Activated naive CD8-positive, alpha-beta T cell treated with anti-CD3 and anti-CD28 coated beads, Interleukin-2, amount 50 U/mL, for 24 hours (primary cell): Measurements from ENCODE around the gene YBX2.

ENCODE experiments used
- ATAC-seq: fragments of 150-1000 bp; cut with Tn5 transposase; one replicate; pipeline ENCODE4 v1.10.0; 2021
- DNase-seq: peaks from one replicate; pipeline ENCODE4 v3.0.0; 2021
- H3K27ac Mint-ChIP-seq: one replicate; pipeline ENCODE4 v1.8.0; 2021; ENCODE audit warnings: mild to moderate bottlenecking, mixed read lengths
- H3K27me3 Mint-ChIP-seq: one replicate; pipeline ENCODE4 v1.8.0; 2021; ENCODE audit warnings: mixed read lengths
- H3K36me3 Mint-ChIP-seq: one replicate; pipeline ENCODE4 v1.8.0; 2021; ENCODE audit warnings: low read depth, mixed read lengths
- H3K4me1 Mint-ChIP-seq: one replicate; pipeline ENCODE4 v1.8.0; 2021; ENCODE audit warnings: mixed read lengths
- H3K4me3 Mint-ChIP-seq: one replicate; pipeline ENCODE4 v1.8.0; 2021; ENCODE audit warnings: mild to moderate bottlenecking, moderate library complexity, mixed read lengths
- H3K9me3 Mint-ChIP-seq: one replicate; pipeline ENCODE4 v1.8.0; 2021; ENCODE audit warnings: mixed read lengths

YBX2 gene

DNA sequence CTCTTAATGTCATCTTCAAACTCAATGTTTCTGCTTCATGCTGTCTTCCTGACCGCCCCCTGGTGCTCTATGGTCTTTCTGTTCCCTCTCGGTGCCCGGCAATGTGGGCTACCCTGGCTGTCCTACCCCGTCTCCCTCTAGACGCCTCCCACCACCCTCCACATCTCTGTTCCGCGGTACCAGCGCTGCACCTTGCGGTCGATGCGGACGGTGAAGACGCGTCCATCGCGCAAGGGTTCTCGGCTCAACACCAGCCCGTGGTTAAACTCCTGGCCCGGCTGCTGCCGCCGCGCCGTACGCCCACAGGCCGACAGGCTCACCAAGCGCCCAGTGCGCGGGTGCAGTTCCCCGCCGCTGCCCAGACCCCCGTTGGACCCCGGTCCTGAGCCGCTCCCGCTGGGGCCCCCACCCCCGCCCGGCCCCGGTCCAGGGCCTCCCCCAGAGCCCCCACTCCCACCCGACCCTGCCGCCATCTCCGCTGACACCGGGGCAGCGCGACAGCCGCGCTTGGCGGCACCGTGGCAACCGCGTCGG is 34.5 kb upstream of the YBX2 start, which contains the start of gene NEURL4:
NEURL4 (minus strand) TSS at position 496 of the 534 bp plus-strand sequence; CDS start at position 473, 23 bp downstream.
- no peaks in the 10 kb centered on the region for H3K9me3 Mint-ChIP-seq
- ATAC-seq (peak; percentile 2), DNase-seq (peak; percentile 45)
- H3K27ac Mint-ChIP-seq = peak within 1 kb of the TSS; percentile 97
- H3K36me3 Mint-ChIP-seq = peaks cover 7% of the 10 kb centered on the region
- H3K4me3 Mint-ChIP-seq = peak within 1 kb of the TSS; percentile 97
- H3K27me3 Mint-ChIP-seq = peaks cover 4% of the 10 kb centered on the region
- peaks cover 52% of the 10 kb centered on the region for H3K4me1 Mint-ChIP-seq

DNA sequence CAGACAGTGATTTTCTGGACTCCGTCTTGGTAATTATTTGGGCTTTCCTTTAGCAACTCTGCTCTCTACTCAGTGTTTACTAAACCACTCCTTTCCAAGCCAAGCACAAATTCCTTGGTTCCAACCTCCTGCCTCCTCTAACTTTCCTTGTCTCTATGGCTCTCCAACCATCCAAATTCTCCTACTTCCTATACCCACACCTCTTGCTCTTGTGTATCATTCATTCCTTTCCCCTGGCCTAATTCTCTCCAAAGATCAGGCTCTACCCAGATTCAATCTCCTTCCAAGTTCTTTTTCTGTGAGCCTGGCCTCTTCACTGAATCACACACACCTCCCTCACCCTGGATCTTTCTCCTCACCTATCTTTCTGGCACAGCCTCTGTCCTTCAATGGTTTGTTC is 33.6 kb upstream of the YBX2 start:
- H3K36me3 Mint-ChIP-seq = peaks cover 7% of the 10 kb centered on the region
- H3K9me3 Mint-ChIP-seq = no peaks in the 10 kb centered on the region
- H3K4me1 Mint-ChIP-seq = peaks cover 48% of the 10 kb centered on the region
- no peak for ATAC-seq
- no peak for DNase-seq
- peak overlapping the region; percentile 89 for H3K27ac Mint-ChIP-seq
- peaks cover 4% of the 10 kb centered on the region for H3K27me3 Mint-ChIP-seq
- H3K4me3 Mint-ChIP-seq = peak overlapping the region; percentile 97

DNA sequence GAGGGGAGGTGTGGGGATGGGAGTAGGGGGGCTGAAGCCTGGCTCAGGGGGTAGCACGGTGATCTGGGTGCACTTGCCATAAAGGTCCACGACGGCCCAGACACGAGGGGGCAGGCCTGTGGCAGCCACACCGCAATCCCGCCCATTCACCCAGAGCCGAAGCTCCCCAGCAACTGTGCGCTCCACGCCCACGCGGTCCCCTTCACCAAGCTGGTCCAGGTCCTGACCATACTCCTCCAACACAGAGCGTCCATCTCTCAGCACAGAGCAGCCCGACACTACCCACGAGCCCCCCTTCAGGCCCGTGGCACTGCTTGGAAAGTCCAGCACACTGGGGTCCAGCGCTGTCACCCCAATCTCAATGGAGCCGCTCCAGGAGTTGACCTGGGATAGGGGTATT is 33.1 kb upstream of the YBX2 start:
- no peaks in the 10 kb centered on the region for H3K9me3 Mint-ChIP-seq
- H3K27me3 Mint-ChIP-seq = peaks cover 4% of the 10 kb centered on the region
- H3K27ac Mint-ChIP-seq = no peak overlapping the region
- peaks cover 44% of the 10 kb centered on the region for H3K4me1 Mint-ChIP-seq
- H3K36me3 Mint-ChIP-seq = peaks cover 8% of the 10 kb centered on the region
- H3K4me3 Mint-ChIP-seq = no peak overlapping the region
- no peak for ATAC-seq
- DNase-seq = no peak

DNA sequence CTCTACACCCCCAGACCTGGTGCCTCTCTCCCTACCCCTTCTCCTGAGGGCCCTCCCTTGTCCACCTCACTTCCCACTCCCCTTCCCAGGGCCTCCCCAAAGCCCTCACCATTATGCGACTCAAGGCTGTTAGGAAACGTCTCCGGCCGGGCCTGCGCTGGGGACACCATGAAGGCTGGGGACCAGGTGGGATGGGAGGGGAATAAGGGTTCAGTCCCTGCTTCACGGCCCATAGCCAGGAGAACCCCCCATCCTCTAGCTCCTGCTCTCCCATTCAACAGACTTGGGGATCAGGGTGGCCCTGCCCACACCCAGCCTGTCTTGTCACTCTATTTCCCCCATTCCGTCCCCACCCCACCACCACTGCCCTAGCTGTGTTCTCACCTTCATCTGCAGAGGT is 32.6 kb upstream of the YBX2 start:
- Mint-ChIP-seq H3K27ac (no peak overlapping the region), H3K4me3 (no peak overlapping the region), H3K36me3 (peaks cover 12% of the 10 kb centered on the region), H3K9me3 (no peaks in the 10 kb centered on the region), H3K4me1 (peaks cover 39% of the 10 kb centered on the region), H3K27me3 (peaks cover 4% of the 10 kb centered on the region)
- no peak for DNase-seq
- no peak for ATAC-seq

DNA sequence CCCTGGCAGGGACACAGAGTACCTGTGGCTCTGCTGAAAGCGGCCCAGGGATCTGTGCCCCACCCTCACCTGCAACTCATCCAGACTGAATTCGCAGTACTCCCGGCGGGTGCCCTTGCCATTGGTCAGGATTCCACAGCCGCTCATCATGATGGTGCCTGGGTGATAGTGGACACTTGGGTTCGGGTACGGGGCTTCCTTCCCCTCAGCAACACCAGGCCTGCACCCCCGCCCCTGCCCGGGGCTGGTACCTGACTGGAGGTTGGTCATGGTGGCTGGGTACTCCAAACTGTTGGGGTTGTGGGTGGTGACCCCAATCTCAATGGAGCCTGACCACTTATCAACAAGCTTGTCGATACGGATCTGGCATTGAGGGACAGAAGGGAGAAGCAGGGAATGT is 31.7 kb upstream of the YBX2 start:
- DNase-seq = no peak

DNA sequence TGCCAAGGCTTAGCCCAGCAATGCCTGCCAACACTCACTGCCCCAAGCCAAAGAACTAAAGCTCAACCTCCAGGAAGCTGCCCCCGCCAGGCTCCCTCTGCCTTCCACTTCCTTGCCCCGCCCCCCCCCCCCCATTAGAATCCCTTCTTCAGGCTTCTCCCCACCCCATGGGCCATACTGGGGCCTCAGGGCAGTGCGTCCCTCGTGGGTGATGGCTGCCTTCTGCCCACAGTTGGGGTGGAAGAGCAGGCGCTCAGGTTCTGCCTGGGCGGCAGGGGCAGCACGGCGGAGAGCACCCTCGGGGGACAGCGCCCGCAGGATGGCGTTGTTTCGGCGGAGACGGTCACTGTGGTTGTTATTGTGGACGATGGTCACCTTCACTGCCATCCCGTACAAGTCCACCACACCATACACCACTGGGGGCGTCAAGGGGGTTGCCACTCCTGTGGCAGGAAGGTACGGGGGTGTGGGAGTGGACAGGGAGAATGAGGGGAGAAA is 30.6 kb upstream of the YBX2 start:
- peaks cover 28% of the 10 kb centered on the region for H3K4me1 Mint-ChIP-seq
- DNase-seq = no peak
- no peak overlapping the region for H3K27ac Mint-ChIP-seq
- peaks cover 4% of the 10 kb centered on the region for H3K27me3 Mint-ChIP-seq
- H3K4me3 Mint-ChIP-seq = no peak overlapping the region
- no peak for ATAC-seq
- no peaks in the 10 kb centered on the region for H3K9me3 Mint-ChIP-seq
- peaks cover 21% of the 10 kb centered on the region for H3K36me3 Mint-ChIP-seq

More for the DNA sequence above, 31.7 kb upstream of the YBX2 start:
- Mint-ChIP-seq H3K4me3 (no peak overlapping the region), H3K27me3 (peaks cover 4% of the 10 kb centered on the region), H3K27ac (no peak overlapping the region), H3K4me1 (peaks cover 36% of the 10 kb centered on the region), H3K9me3 (no peaks in the 10 kb centered on the region), H3K36me3 (peaks cover 18% of the 10 kb centered on the region)
- no peak for ATAC-seq

DNA sequence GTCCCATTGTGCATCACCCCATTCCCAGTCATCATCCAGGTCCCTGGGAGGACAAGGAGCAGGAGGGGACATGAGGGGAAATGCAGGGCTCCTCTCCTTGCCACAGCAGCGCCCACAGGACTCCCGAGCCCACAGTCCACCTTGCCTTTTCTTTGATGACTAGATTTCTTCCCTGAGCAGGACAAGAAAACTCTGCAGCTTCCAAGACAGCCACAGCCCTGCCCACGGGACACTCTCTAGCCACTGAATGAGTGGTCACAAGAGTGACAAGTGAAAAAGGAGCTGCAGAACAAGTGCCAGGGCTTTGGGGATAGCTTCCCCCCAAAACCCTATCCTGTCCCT is 30.0 kb upstream of the YBX2 start:
- peaks cover 21% of the 10 kb centered on the region for H3K36me3 Mint-ChIP-seq
- H3K27me3 Mint-ChIP-seq = peaks cover 2% of the 10 kb centered on the region
- no peaks in the 10 kb centered on the region for H3K9me3 Mint-ChIP-seq
- H3K4me1 Mint-ChIP-seq = peaks cover 21% of the 10 kb centered on the region
- ATAC-seq = no peak
- no peak overlapping the region for H3K27ac Mint-ChIP-seq
- no peak overlapping the region for H3K4me3 Mint-ChIP-seq
- DNase-seq = no peak

DNA sequence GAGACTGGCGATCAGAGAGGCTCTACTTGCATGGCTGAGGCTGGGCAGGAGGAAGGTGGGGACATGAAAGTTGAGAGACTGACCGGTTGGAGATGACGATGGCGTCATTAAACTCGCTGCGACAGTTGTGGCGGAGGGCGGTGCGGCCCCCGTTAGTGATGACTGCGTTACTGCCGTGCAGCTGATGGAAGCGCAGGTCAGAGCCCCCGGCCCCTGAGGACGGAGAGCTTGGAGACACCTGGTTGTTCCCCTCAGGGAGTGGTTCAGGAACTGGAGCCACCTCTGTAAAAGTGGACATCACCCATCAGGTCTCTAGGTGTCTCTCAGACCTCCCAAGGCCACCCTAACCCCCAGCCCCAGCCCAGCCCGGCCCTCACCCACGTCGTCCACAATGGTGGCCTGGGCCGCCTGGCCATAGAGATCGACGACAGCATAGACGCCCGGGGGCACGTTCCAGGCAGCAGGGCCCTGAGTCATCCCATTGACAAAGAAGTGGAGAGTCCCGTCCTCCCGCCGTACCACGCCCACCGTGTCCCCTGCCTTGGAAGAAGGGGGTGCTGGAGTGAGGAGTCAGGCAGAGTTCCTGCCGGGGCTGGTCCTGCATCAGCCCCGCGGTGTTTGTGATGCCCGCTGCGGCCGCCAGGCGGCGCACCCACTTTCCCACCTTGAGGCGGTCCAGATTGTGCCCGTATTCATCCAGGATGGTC is 29.4 kb upstream of the YBX2 start:
- peak; percentile 76 for DNase-seq
- H3K27ac Mint-ChIP-seq = no peak overlapping the region
- H3K27me3 Mint-ChIP-seq = no peaks in the 10 kb centered on the region
- peaks cover 19% of the 10 kb centered on the region for H3K4me1 Mint-ChIP-seq
- H3K9me3 Mint-ChIP-seq = no peaks in the 10 kb centered on the region
- peaks cover 19% of the 10 kb centered on the region for H3K36me3 Mint-ChIP-seq
- ATAC-seq = peak; percentile 35
- no peak overlapping the region for H3K4me3 Mint-ChIP-seq

DNA sequence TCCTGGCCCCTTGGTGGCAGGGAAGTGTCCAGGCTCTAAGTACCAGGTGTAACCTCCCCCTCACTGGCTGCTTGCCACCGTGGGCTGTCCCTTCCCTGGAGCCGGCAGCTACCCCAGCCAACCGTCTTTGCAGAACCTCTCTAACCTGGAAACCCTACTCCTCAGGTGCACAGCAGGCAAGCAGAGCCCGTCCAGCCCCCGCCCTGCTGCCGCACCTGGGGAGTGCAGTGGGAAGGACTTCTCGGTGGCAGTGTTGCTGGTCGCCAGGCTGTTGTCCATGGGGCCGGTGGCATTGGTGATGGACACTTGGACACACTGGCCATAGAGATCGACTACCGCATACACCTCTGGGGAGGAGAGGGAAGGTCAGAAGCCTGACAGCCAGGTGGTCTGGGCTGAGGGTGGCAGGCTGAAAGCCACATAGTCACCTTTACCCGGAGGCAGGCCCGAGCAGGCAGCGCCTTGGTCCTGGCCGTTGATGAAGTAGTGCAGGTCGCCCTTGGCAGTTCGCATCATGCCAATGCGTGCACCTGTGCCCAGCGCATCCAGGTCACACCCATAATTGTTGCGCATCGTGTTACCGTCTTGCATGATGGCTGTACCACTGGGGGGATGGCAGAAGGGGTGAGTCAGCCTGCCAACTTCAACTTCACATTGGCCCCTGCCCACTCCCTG is 28.2 kb upstream of the YBX2 start:
- Mint-ChIP-seq H3K4me1 (peaks cover 8% of the 10 kb centered on the region), H3K36me3 (peaks cover 19% of the 10 kb centered on the region), H3K9me3 (no peaks in the 10 kb centered on the region), H3K27ac (no peak overlapping the region), H3K27me3 (no peaks in the 10 kb centered on the region), H3K4me3 (no peak overlapping the region)
- ATAC-seq (no peak), DNase-seq (no peak)

DNA sequence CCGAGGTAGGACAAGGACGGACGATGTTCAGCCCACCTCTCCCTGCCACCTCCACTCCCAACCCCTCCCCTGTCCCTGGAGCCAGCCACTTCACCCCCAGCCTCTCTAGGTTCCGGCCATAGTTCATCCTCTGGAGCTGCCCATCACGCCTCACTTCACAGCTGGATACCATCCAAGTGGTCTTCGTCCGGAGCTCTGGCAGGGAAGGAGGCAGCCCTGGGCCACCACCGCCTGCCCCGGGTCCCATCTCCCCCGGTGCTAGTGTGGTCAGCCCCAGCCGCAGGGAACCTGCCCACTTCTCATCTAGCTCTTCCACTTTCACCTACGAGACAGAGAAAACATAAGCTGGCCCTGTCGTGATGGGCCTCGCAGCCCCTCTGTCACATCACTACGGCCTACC is 27.0 kb upstream of the YBX2 start:
- no peak overlapping the region for H3K27ac Mint-ChIP-seq
- no peaks in the 10 kb centered on the region for H3K27me3 Mint-ChIP-seq
- H3K36me3 Mint-ChIP-seq = peaks cover 21% of the 10 kb centered on the region
- H3K4me3 Mint-ChIP-seq = no peak overlapping the region
- H3K4me1 Mint-ChIP-seq = peaks cover 4% of the 10 kb centered on the region
- no peak for ATAC-seq
- DNase-seq = no peak
- H3K9me3 Mint-ChIP-seq = no peaks in the 10 kb centered on the region

DNA sequence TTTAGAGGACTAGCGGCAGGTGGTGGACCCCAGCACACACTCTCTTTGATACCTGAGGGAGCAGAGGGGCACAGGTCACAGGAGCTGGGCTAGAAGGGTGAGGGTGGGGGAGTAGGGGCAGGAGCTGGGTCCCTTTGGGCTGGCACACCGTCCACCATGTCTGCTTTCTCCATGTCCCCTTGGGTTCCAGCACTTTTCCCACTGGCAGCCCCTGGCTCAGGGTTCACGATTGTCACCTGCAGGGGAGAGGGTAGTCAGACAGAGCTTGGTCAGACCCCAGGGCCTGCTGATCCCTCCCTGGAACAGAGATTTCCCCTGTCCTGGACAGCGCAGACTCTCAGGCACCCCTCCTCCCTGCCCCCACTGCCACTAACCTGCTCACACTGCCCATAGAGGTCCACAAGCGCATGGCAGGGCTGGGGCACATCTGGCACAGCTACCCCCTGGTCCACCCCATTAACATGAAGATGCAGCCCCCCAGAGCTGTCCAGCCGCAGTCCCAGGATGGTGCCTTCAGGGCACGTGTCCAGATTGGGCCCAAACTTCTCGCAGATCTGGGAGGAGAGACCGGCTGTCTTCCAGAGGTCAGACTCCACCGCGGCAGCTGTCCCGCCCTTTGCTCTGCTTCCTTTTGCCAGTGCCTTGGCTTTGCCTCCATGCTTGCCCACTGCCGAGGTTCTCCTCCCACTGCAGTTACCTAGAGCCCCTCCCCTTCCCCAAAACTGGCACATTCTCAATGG is 23.9 kb upstream of the YBX2 start:
- H3K27ac Mint-ChIP-seq = no peak overlapping the region
- ATAC-seq (no peak), DNase-seq (no peak)
- peaks cover 34% of the 10 kb centered on the region for H3K36me3 Mint-ChIP-seq
- H3K4me3 Mint-ChIP-seq = no peak overlapping the region
- peaks cover 23% of the 10 kb centered on the region for H3K4me1 Mint-ChIP-seq
- H3K9me3 Mint-ChIP-seq = no peaks in the 10 kb centered on the region
- H3K27me3 Mint-ChIP-seq = no peaks in the 10 kb centered on the region

DNA sequence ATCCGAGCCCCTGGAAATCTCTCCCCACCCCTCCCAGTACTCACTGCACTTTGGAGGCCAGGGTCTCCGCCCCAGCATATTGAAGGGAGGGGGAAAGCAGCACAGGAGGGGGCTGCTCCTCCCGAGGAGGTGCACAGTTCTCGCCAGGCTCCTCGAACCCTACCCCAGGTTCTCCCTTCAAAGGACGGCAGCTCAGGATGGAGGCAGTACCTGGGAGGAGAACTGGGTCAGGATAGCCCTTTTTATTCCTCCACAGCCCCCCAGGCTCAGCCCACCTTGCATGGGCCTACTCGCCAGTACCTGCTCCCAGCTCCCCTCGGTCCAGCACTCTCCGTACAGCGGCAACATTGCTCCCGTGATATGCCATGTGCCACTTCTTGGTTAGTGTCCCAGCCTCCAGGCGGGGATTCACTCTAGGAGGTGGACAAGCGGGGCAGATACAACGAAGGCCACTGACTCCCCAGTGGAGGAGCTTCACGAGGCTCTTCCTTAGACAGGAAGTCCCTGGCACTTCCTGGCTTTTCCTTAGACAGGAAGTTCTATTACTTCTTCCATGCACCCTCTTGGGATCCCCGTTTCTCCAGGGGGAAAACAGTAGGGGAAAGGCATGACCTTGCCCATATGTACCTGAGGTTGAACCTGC is 22.8 kb upstream of the YBX2 start:
- Mint-ChIP-seq H3K9me3 (no peaks in the 10 kb centered on the region), H3K4me1 (peaks cover 33% of the 10 kb centered on the region), H3K27me3 (no peaks in the 10 kb centered on the region), H3K4me3 (no peak overlapping the region), H3K27ac (no peak overlapping the region), H3K36me3 (peaks cover 41% of the 10 kb centered on the region)
- no peak for ATAC-seq
- no peak for DNase-seq

DNA sequence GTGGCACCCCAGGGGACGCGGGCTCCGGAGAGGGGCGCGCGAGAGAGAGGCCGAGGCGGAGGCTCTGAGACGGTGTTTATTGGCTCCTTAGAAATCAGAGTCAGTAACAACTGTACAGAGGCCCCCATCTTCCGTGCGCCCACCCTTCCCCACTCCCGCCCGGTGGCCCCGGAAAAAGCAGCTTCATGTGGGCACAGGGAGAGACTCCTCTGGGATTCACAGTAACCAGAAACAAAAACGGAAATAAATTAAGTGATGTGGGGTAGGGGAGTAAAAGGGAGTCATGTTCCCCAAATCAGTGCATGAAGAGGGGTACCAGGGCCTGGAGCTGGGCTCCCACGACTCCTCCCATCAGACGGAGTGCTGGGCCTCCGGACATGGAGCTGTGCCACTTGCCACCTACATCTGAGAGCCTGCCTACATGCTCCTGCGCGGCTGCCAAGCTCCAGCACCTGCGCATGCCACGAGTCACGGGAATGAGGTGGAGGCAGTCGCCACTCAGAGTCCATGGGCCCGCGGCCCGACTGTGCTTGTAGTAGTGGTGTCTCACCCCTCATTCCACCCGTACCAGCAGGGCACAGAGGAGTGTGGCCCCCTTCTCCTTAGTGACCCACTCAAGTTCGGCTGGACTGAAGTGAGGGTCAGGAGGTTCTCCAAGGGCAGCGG is 21.3 kb upstream of the YBX2 start:
- H3K36me3 Mint-ChIP-seq = peaks cover 46% of the 10 kb centered on the region
- peaks cover 45% of the 10 kb centered on the region for H3K4me1 Mint-ChIP-seq

More for the DNA sequence above, 21.3 kb upstream of the YBX2 start:
- Mint-ChIP-seq H3K27me3 (no peaks in the 10 kb centered on the region), H3K9me3 (no peaks in the 10 kb centered on the region), H3K4me3 (peak overlapping the region; percentile 98), H3K27ac (peak overlapping the region; percentile 87)
- ATAC-seq (no peak), DNase-seq (no peak)
